Esophagus muscularis mucosa (tissue), 4 donors: ENCODE results near the gene CGB7. TPM values are rescaled to one million over a fixed set of nuclear protein-coding genes. Genes with fewer than 3 reads are reported as not detected.

Experiments
- DNase-seq: peaks from one replicate; pipeline ENCODE4 v3.0.0-alpha.2; 2017; ENCODE audit errors: extremely low spot score
- H3K27ac ChIP-seq, 4 donors: fragments of 200-600 bp; sonication (generic); replicated peaks in 1 of 4; 1 replicate in 3 of 4; 2 replicates in 1 of 4; pipeline ENCODE4 v1.5.1; 2016 to 2019; ENCODE audit warnings: mild to moderate bottlenecking in 1 of 4
- H3K27me3 ChIP-seq, 4 donors: fragments of 200-600 bp; sonication (generic); one replicate each; pipeline versions ENCODE4 v1.5.1 to v1.6.0; 2016 to 2019
- H3K36me3 ChIP-seq, 4 donors: fragments of 200-600 bp; sonication (generic); one replicate each; pipeline ENCODE4 v1.5.1; 2016 to 2019
- H3K4me1 ChIP-seq, 4 donors: fragments of 200-600 bp; sonication (generic); one replicate each; pipeline ENCODE4 v1.5.1; 2016 to 2019
- H3K4me3 ChIP-seq, 4 donors: fragments of 200-600 bp; sonication (generic); 1 replicate in 2 of 4; 2 replicates in 2 of 4; pipeline ENCODE4 v1.5.1; 2016 to 2019; ENCODE audit warnings: mild to moderate bottlenecking in 4 of 4, moderate library complexity in 1 of 4
- H3K9me3 ChIP-seq, 4 donors: fragments of 200-600 bp; sonication (generic); 1 replicate in 3 of 4; 2 replicates in 1 of 4; pipeline ENCODE4 v1.5.1; 2016 to 2019
- CTCF ChIP-seq, 3 experiments: fragments of 200-600 bp in 2 of 3; fragments of 450-650 bp in 1 of 3; sonication (generic) in 2 of 3; IDR thresholded peaks; one replicate each; pipeline ENCODE4 v1.5.1; 2017 to 2019; ENCODE audit warnings: antibody characterized with exemption in 3 of 3, mild to moderate bottlenecking in 2 of 3, moderate library complexity in 1 of 3
- EP300 ChIP-seq: sonication (generic); formaldehyde crosslinking; IDR thresholded peaks from one replicate; pipeline ENCODE4 v1.6.1; 2017; ENCODE audit warnings: antibody characterized with exemption
- POLR2A ChIP-seq: fragments of 450-650 bp; IDR thresholded peaks from one replicate; pipeline ENCODE4 v1.6.1; 2017; ENCODE audit warnings: antibody characterized with exemption, moderate library complexity, mild to moderate bottlenecking, low read depth
- POLR2AphosphoS5 ChIP-seq, 2 donors: sonication (generic); formaldehyde crosslinking; IDR thresholded peaks; one replicate each; pipeline ENCODE4 v1.6.1; 2017; ENCODE audit warnings: antibody characterized with exemption in 2 of 2
- WGBS: methylation state at CpG from one replicate; pipeline ENCODE4 v1.1.5; 2018; 5-methylcytosine and 5-hydroxymethylcytosine counted together
- intact Hi-C: fragments of 100-400 bp; cut with DNase I; formaldehyde crosslinking; loops from one replicate; pipeline ENCODE4 v1.15.1; 2023
- total RNA-seq, 4 donors: library from RNA; depleted of rRNA; stranded (reverse); fragments of >200 nt; gene quantifications; one replicate each; pipeline versions ENCODE4 v1.1.0 to v1.2.1, GENCODE V29; 2016

The CGB7 gene
- total RNA-seq, result not detected

- DNase-seq, result no peak
- WGBS, result 5% methylated on average over 17 of the region's 38 CpGs
These were observed at the start of gene CGB7 for GRCh38 chr19:49057636-49058234. Gene CGB7, minus strand, starts transcription at chr19:49057749. Its CDS starts 2,374 bp downstream, at chr19:49055375.

DNA sequence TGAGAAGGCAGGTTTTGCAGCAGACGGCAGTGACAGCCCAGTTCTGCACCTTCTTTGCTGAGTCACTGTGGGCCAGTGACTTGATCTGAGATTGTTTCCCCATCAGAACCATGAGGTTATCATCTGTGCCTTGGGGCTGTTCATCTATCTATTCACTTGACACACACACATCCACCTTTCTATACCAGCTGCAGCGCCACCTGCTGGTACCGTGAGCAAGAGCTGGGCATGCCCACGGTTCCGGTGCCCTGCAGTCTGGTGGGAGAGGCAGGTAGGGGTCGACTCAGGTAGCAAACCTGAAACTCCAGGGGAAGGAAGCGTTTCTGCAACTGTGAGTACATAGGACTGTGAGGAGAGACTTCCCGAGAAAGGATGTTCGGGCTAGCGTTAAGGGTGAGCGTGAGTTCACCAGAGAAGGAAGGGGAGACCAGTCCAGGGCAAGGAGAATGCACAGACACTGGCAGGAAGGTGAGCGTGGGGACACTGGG is 49.1 kb upstream of the CGB7 start:
- peaks cover 68 to 76% (median 75%) of the 10 kb centered on the region in 4 donors for H3K36me3 ChIP-seq
- intact Hi-C loops, result no loop called here
- H3K27ac ChIP-seq, result no peak overlapping the region
- no peaks in the 10 kb centered on the region for H3K9me3 ChIP-seq
- no peak for DNase-seq
- no peaks in the 10 kb centered on the region for H3K27me3 ChIP-seq
- WGBS, result 62% methylated on average over 12 of the region's 12 CpGs
- H3K4me1 ChIP-seq, result peaks cover 10 to 22% (median 14%) of the 10 kb centered on the region in 4 donors
- peak; percentile 66 to 83 (median 68) for TF ChIP-seq CTCF (IDR thresholded peaks at IDR 0.05)
- TF ChIP-seq POLR2AphosphoS5 (IDR thresholded peaks at IDR 0.05), result no peak
- no peak overlapping the region for H3K4me3 ChIP-seq

More at GRCh38 chr19:49057636-49058234, at the start of gene CGB7:
- peaks cover 0 to 50% (median 9%) of the 10 kb centered on the region in 4 donors for H3K27me3 ChIP-seq
- H3K4me3 ChIP-seq, result peak within 1 kb of the TSS; percentile 53 to 63 (median 60)
- H3K27ac ChIP-seq, result no peak within 1 kb of the TSS
- H3K36me3 ChIP-seq, result no peaks in the 10 kb centered on the region
- intact Hi-C loops, result no loop called here
- no peak for TF ChIP-seq POLR2A
- no peak for TF ChIP-seq POLR2AphosphoS5 (IDR thresholded peaks at IDR 0.05)
- no peak for TF ChIP-seq EP300
- TF ChIP-seq CTCF (IDR thresholded peaks at IDR 0.05), result no peak
- H3K4me1 ChIP-seq, result peaks cover 16 to 27% (median 25%) of the 10 kb centered on the region in 4 donors
- no peaks in the 10 kb centered on the region for H3K9me3 ChIP-seq

- Histone ChIP-seq H3K36me3 (peaks cover 85 to 99% (median 98%) of the 10 kb centered on the region in 4 donors), H3K27me3 (no peaks in the 10 kb centered on the region), H3K4me3 (no peak overlapping the region), H3K9me3 (no peaks in the 10 kb centered on the region), H3K27ac (no peak overlapping the region), H3K4me1 (peaks cover 0 to 9% (median 2%) of the 10 kb centered on the region in 4 donors)
- WGBS, result 72% methylated on average over 29 of the region's 30 CpGs
- intact Hi-C loops, result no loop called here
- DNase-seq, result no peak
- no peak for TF ChIP-seq CTCF (IDR thresholded peaks at IDR 0.05)
- no peak for TF ChIP-seq EP300
- no peak for TF ChIP-seq POLR2A
- no peak for TF ChIP-seq POLR2AphosphoS5 (IDR thresholded peaks at IDR 0.05)
These were observed 46.8 kb upstream of the CGB7 start for GRCh38 chr19:49104229-49104864.

- Histone ChIP-seq H3K9me3 (no peaks in the 10 kb centered on the region), H3K27me3 (no peaks in the 10 kb centered on the region), H3K4me1 (peaks cover 0 to 17% (median 9%) of the 10 kb centered on the region in 4 donors), H3K27ac (no peak overlapping the region), H3K4me3 (no peak overlapping the region), H3K36me3 (peaks cover 86 to 100% (median 98%) of the 10 kb centered on the region in 4 donors)
- intact Hi-C loops, result no loop called here
- TF ChIP-seq CTCF (IDR thresholded peaks at IDR 0.05) (no peak), EP300 (no peak), POLR2A (no peak), POLR2AphosphoS5 (IDR thresholded peaks at IDR 0.05) (no peak)
- no peak for DNase-seq
- 78% methylated on average over 32 of the region's 33 CpGs for WGBS
These were observed 46.0 kb upstream of the CGB7 start for GRCh38 chr19:49103331-49104085.
